Stimulated activated CD8-positive, alpha-beta memory T cell treated with anti-CD3 and anti-CD28 coated beads, Interleukin-2, amount 100 ng/mL, for 1 hour (primary cell): ENCODE measurements around the gene POLR3GL.

Experiments used
- DNase-seq, 2 donors: peaks; one replicate each; pipeline ENCODE4 v3.0.0-alpha.2; 2020; ENCODE audit warnings: low read depth in 2 of 2

POLR3GL gene

DNA sequence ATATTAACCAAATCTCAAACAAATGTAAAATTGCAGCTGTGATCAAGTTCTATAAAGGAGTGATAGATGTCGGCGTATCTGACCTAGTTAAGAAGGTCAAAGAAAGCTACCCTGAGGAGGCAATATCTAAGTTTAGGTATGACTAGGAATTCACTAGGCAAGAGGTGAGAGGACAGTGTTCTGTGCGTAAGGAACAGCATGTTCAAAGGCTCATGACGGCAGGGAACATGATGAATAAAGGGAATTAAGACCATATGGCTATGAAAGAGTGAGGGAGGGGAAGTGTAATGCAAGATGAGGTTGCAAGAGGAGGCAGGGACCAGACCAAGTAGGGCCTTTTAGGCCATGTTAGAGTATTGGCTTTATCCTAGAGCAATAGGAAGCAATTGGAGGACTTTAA is 15.3 kb upstream of the POLR3GL start:
- no peak for DNase-seq

DNA sequence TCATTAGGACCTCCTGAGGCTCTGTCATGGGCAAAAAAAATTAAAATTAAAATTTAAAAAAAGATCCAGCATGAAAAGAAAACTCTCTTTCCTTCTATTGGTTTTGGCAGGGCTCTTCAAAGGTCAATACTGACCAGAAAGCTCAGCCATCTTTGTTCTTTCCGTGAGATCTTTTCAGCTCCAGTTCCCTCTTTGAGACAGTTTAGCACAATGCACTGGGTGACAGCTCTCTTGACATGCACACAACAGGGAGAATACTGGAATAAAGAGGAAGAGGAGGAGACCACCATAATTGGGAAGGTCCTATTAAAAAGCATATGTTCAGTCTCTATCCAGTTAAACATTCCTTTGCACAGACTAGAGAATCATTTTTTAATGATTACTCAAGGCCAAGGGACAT is 13.0 kb upstream of the POLR3GL start:
- no peak for DNase-seq

DNA sequence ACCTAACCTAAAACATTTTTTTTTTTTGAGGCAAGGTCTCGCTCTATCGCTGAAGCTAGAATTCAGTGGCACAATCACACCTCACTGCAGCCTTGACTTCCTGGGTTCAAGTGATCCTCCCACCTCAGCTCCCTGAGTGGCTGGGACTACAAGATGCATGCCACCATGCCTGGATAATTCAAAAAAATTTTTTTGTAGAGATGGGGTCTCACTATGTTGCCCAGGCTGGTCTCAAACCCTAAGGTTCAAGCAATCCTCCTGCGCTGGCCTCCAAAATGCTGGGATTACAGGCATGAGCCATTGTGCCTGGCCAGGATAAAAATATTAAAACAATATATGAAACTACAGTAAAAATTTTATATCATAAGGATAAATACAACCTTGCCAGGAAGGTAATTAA is 11.6 kb upstream of the POLR3GL start:
- DNase-seq, result no peak

DNA sequence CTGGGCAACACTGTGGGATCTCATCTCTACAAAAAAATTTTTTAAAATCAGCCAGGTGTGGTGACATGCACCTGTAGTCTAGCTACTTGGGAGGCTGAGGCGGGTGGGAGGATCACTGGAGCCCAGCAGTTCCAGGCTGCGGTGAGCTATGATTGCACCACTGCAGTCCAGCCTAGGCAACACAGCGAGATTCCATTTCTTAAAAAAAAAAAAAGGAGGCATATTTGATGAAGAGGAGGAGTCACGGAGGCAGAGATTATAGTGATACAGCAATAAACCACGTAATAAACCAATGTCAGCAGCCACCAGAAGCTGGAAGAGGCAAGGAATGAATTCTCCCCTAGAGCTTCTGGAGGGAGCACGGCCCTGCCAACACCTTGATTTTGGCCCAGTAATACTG is 10.6 kb upstream of the POLR3GL start:
- no peak for DNase-seq

DNA sequence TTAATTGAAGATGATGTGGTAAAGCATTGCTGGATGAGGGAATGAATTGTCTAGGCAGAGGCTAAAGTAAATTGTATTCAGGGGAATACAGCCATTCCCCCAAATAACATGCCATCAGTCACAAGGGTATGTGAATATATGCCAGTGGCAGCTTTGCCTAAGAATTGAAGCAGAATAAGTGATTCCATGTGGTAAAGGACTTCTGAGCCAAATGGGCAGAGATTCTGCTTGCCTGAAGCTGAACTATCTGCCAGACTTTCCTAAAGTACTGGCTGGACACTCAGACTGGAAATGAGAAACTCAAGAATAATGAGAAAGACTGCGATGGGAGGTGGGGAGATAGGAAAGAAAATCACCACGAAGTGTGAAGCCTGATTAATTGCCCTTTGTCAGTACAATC is 9.1 kb upstream of the POLR3GL start:
- DNase-seq, result no peak

DNA sequence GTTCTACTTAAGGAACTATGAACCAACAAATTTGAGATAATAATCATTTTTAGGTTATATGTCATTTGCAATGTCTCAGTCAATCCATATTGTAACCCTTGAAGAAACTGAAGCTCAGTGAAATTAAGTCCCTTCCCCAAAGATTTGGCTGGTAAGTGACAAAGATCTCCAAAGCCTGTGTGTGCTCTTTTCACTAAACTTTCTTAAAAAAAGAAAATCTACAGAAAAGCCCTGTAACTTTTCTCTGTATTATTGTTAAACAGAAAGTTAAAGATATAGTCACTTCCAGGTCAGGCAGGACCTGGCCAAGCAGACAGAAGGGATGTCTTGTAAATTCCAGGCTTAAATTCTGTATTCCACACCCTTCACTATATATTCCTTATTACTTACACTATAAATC is 8.1 kb upstream of the POLR3GL start:
- DNase-seq, result no peak

DNA sequence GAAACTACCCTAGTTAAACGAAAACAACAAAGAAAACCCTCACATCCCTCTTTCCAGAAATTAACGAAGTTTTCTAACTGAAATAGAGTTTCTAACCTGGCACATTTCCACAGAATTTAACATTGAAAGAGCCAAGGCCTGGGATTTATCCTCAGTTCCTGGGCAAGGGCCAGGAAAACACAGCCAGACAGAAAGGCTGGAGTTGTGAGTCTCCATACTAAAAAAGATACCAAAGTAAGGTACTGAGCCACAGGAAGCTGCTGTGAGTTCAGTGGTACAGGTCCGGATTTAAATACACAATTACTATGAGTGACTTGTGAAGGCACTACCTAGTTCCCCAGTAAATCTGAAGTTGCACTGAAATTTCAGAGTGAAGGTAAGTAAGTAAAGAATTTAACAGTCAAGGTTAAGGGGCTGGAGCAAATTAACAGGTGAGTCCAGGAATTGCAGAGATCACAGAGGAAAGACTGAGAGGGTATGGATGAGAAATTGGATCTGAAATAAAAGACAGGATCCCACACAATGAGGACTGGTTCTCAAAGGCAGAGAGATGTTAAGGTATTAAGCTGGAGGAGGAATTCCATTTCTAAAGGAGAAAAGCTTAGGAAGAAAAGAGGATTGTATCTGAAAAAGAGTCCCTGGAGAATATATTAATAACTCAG is 7.6 kb upstream of the POLR3GL start:
- no peak for DNase-seq

DNA sequence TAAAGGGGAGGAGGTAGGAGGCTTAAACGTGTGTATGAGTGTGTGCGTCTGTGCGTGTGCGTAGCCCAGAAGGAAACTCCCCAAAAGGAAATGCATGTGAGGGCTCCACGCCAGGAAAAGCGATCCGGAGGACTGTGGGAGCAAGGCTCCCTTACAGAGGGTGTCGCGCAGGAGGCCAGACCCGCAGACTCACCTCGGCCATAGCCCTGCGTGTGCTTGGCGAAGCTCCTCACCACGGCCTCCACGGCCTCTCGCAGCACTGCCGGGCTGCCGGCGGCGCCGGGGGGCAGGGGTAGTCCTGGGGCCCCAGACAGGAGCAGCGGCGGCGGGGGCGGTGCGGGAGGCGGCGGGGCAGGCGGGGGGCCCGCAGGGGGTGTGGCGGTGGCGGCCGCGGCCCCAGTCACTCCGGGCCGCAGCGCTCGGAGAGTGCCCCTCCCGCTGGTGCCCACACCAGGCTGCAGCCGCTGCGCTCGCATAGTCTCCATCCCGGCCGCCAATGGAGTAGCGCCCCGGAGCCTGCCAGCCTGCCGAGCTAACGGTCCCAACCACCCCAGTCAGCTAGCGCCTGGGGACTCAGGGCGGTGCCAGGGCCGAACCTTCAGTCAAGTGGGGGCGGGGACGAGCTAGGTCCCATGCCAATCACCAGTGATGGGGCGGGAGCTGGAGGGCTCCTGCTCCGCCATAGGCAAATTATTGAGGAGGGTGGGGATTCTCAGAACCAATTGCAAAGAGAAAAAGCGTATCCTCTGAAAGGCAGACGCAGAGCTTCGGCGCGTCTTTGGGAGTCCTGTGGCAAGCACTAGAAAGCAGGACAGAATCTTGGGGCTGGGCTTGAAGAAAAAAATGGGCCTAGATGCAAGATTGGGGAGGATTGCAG is 6.8 kb upstream of the POLR3GL start, which contains the start of gene LIX1L:
LIX1L (minus strand) TSS at position 575 of the 877 bp plus-strand sequence; CDS start at position 485, 90 bp downstream.
- DNase-seq, result peak; percentile 88

DNA sequence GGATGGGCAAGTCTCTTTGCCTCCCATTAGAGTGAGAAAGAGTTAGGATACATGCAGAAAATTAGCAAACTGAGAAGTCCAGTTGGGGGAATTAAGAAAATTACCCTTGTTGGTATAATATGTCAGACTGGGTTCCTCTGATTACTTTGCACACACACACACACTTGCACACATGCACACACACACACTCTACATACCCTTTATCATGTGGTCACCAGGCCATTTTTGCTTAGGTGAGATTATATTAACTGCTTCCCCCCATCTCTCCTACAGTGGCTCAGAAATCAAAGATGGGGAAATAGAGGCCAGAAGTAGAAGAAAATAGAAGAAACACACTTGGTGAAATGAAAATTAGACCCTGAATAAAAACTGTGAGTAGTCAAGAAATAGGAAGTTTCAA is 5.8 kb upstream of the POLR3GL start:
- DNase-seq, result no peak

DNA sequence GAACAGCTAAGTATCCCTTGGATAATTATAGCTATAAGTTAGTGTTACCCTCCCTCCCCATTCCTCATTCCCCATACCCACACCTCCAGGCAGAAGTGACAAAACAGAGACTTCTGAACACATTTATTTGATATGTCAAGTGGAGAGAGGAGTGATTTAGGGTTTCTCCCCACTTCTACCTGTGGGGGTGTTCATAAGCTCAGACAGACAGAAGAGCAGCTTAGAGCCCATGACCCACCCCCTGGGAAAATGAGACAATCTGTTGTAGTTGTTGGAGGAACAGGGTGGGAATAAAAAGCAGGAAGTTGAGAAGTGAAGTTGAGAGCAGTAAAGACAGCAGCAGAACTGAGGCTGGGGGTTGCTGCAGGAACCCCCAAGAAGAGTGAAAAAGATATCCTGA is 5.2 kb upstream of the POLR3GL start:
- DNase-seq, result no peak

DNA sequence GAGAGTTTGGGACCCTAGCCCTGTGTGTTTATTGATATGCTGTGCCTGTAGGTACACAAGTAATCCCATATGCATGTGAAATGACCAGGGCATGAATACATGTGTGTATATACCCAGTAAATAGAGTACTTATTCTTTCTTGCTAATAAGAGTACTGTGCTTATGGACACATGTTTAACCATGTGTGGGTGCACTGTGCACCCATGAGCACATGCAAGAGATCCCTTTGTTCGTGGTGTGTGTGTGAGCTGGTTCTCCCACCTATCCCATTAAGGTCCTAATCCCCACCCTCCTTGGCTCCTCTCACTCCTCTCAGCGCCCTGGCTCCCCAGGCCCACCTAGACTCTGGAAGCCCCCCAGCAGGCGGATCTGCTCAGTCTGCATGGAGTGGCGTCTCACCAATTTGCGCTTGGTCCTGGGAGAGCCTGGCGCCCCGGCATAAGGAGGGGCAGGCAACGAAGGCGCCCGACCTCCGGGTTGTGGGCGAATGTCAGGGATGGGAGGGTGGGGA is 4.5 kb upstream of the POLR3GL start:
- DNase-seq, result no peak

DNA sequence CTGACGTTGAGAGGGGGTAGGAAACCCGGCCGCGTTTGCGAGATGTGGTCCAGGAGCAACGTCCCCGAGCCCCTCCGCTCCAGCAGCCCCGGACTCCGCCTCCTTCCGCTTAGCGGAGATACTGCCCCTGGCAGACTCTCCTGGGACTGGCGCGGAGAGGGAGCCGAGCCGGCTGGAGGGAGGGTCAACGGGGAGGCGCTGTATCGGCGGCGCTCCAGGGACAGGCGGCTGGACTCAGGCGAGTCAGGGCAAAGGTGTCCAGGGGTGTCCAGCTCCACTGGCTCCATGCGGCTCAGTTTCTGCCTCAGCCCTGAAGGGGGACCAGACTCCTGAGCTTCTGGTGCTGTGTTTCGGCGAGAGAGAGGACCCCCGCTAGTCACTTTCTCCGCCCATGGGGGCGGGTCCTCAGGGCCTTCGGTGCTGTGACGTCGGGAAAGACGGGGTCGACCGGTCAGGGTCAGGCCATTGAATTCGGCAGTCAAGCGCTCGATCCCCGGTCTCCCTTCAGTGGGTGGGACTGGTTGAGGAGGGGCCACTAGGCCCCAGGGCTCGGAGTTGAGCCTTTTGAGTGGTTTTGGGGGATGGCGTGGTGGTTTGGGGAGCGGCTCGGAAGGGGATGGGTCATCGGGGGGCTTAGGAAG is 3.9 kb upstream of the POLR3GL start:
- DNase-seq, result peak in 1 of 2 donors; percentile 31

DNA sequence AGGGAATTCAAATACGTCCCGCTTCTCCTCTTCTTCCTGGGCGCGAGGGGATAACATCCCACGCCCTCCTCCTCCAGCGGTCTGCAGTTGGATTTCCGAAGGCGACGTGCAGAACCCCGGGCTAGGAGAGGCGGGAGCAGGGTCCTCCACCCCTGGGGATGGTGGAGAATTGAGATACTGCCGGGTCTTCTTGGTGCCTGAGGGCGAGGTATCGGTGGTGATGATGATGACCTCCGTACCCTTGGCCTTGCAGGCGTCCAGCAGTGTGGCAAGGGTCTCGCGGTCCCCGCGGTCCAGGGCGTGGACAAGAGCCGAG is 3.4 kb upstream of the POLR3GL start:
- no peak for DNase-seq

DNA sequence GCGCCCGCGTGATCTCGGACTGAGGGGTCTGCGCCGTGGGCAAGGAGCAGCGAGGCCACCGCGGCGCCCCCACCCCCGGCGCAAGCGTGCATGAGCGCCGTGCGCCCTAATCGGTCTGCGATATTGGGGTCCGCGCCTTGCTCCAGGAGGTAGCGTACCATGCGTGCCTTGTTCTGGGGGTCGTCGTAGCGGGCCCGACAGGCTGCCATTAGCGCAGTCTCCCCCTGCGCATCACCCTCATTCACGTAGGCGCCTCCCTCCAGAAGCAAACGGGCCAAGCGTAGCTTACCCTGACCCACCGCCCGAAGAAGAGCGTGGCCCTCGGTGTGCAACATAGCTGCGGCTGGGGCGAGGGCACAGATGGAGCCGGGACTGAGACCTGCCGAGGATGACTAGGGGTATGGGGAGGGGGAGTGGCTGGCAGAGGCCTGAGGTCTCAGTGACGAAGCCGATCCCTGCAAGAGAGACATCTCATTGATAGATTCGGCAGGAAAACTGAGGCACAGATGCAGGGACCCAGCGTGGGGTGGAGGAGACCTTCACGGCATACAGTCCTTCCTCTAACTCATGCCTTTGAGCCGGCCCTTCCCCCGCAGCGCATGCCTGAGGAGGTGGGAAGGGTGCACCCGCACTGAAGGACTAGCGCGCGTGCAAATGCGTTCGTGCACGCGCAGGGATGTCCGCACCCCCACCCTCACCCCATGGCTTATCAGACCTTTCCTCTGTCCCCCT is 2.9 kb upstream of the POLR3GL start:
- DNase-seq, result no peak

DNA sequence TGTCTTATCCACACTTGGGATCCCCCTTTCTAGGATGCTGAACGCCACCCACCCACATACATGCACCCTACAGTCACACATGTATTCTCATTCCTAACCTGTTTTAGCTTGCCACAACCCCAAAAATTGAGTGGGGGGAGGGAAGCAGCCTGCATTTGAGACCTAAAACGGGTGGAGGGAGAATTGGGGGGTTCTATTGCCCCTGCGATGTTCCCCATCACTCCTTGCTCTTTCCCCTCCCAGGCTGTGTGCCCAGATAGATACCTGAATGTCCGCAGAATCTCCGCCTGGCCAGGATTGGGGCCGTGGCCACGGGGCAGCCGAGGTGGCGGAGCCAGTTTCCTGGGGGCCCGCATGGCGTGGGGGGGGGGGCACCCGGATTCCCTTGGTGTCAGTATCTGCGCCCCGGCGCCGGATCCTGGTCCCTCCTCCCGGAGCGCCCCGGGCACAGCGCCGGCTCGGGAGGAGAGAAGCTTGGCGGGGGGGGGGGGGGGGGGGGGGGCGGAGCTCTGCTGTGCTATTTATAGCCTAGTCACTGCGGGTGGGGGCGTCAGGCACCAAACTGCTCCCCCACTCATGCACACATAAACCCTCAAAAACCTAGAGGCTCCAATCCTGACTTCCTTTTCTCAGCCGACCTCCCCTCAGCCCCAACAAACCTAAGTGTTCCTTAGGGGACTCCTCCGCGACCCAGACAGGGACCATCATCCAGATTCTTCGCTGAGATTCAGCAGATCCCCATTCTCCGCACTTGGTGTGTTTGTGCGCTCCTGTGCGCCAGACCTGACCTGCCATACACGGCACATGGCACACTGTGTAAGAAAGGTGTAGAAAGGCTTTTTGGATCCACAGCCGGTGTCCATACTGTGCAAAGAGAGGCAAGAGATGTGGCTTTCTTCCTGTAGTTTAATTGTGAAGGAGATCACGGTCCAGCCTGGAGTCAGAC is 2.1 kb upstream of the POLR3GL start:
- no peak for DNase-seq

DNA sequence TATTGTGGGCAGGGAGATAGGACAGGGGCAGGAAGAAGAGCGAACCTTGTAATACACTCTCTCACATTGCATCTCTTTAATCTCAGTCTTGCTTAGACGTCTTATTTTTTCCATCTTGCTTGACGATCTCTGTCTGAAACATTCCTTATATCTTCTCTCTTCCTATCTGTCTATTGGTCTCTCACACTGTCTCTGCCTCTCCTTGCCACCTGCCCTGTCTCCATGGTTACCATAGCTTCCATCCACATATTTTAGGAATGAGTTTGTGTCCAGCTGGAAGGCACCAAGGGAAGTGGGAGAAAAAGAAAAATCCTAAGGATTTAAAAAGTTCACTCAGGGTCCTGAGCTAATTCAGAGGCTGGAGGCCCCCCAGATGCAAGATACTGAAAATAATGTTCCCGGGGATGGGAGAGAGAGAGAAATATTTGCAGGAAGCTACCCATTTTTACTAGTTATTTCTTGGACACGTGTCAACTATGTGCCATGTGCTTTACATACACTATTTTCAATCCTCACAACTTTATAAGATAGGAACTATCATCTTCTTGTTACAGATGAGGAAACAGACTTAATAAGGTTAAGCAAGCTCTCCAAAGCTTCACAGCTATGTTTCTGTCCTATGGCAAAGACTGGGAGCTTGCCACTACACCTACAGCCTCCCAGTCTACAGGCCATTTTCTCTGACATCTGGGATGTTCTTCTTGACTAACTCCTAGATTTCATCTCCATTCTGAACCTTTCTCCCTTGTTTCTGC is 1.0 kb upstream of the POLR3GL start:
- no peak for DNase-seq

DNA sequence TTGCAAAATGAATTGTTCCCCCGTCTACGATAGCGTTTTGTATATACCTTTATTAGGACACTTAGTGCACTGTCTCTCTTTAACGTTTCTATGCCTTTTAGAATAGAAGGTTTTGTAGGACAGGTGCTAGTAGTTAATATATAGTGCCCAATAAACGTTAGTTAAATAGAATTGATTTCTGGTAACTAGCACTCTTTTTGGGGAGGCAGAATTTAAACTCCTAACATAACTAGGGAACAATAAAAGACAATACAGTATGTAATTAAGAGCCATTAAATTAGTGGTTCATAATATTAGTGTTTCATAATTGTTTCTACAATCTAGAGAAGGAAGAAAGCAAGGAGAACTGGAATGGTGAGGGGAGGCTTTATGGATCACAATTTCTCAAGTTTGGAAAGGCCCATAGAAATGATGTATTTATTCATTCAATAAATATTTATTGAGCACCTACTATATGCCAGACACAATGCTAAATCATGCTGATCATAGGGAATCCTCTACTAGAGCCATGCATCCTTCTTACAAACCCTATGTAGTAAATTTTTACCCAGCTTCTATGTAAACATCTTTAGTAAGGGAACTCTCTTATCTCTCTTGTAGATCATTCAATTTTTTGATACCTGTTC is 742 bp downstream of the POLR3GL start:
- DNase-seq, result no peak

DNA sequence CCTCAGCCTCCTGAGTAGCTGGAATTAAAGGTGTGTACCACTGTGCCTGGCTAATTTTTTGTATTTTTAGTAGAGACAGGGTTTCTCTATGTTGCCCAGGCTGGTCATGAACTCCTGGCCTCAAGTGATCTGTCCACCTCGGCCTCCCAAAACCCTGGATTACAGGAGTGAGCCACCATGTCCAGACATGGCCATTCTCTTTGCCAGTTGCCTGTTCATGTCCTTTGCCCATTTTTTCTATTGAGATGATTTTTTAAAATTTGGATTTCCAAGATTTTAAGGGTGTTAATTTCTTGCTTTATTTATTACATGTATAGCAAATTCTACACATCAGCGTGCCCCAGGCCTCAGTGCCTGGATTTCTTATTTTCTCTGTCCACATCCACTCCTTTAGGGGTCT is 2.8 kb downstream of the POLR3GL start:
- no peak for DNase-seq

DNA sequence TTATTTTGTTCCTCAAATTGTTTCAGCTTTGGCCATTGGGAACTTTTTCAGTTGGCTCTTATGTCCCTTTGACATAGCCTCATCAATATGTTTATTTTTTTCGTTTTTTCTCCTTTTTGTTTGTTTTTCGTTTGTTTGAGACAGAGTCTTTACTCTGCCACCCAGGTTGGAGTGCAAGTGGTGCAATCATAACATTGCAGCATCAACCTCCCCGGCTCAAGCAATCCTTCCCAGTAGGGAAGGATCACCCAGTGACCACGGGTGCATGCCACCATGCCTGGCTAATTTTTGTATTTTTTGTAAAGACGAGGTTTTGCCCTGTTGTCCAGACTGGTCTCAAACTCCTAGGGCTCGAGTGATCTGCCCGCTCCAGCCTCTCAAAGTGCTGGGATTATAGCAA is 8.1 kb downstream of the POLR3GL start:
- DNase-seq, result no peak

DNA sequence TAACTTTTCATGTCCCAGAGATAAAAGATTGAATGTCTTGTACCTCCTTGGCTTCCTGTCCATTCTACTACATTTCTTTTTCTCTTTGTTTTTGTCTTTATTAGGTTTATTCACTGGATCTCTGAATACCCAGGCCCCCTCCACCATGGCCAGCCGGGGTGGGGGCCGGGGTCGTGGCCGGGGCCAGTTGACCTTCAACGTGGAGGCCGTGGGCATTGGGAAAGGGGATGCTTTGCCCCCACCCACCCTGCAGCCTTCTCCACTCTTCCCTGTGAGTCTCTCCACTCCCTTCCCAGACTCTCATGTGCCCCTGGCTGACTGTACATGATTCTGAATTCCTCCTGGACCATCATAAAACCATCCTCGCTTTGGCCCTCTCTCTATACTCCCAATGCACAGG is 10.2 kb downstream of the POLR3GL start:
- no peak for DNase-seq
